SHP77 (cell line): ENCODE data around the gene METAP1D.
"Not testable (repeated sequence)": the region's sequence is repeated elsewhere in the genome, so short reads cannot be mapped to it uniquely, and the experiment has no call there.

ENCODE experiments used
- DNase-seq, 2 experiments: peaks; one replicate each; lab custom pipeline; 2025; lab: John Stamatoyannopoulos, UW

METAP1D gene

GRCh38 chr2:172102391-172103359 lies 102.9 kb downstream of the METAP1D start, which contains the start of gene DLX2:
Gene DLX2 (minus strand): TSS chr2:172102900. CDS start chr2:172102538, 362 bp downstream.
- DNase-seq: peak; percentile 83 to 87

- DNase-seq: peak; percentile 51 to 71
Measured at GRCh38 chr2:172103471-172104272, 103.9 kb downstream of the METAP1D start.

- DNase-seq: no peak
Measured at GRCh38 chr2:172105471-172106107, 105.8 kb downstream of the METAP1D start.

- peak in 1 of 2 experiments; percentile 32 for DNase-seq
Measured at GRCh38 chr2:172106108-172106961, 106.6 kb downstream of the METAP1D start.

GRCh38 chr2:172107690-172108586 lies 108.2 kb downstream of the METAP1D start:
- no peak for DNase-seq

GRCh38 chr2:172108587-172108930 lies 108.8 kb downstream of the METAP1D start:
- no peak for DNase-seq

- no peak for DNase-seq
Measured at GRCh38 chr2:172109256-172109987, 109.7 kb downstream of the METAP1D start.

GRCh38 chr2:172109988-172110811 lies 110.4 kb downstream of the METAP1D start:
- no peak for DNase-seq

GRCh38 chr2:172113617-172114016 lies 113.9 kb downstream of the METAP1D start:
- DNase-seq: no peak

- not testable (repeated sequence) for DNase-seq
Measured at GRCh38 chr2:172114176-172114575, 114.4 kb downstream of the METAP1D start.

- no peak for DNase-seq
Measured at GRCh38 chr2:172114579-172114978, 114.8 kb downstream of the METAP1D start.

- DNase-seq: no peak
Measured at GRCh38 chr2:172116107-172116506, 116.4 kb downstream of the METAP1D start.

GRCh38 chr2:172119089-172119488 lies 119.3 kb downstream of the METAP1D start:
- no peak for DNase-seq

GRCh38 chr2:172120118-172120517 lies 120.4 kb downstream of the METAP1D start:
- no peak for DNase-seq

- no peak for DNase-seq
Measured at GRCh38 chr2:172128484-172128883, 128.7 kb downstream of the METAP1D start.

- no peak for DNase-seq
Measured at GRCh38 chr2:172129404-172129803, 129.7 kb downstream of the METAP1D start.
